Spleen (tissue), 11 donors: ENCODE measurements around the gene PLEKHD1. TPM values are rescaled to one million over a fixed set of nuclear protein-coding genes. Genes with fewer than 3 reads are reported as not detected.

Experiments
- DNase-seq: peaks from one replicate; pipeline ENCODE4 v3.0.0-alpha.2; 2020
- H3K27ac ChIP-seq, 8 donors: fragments of 200-600 bp; sonication (generic) in 7 of 8; 1 replicate in 4 of 8; 2 replicates in 4 of 8; pipeline versions ENCODE4 v1.5.0 to v1.8.0; 2016 to 2021; ENCODE audit warnings: inconsistent platforms in 4 of 8, mild to moderate bottlenecking in 4 of 8, moderate library complexity in 1 of 8
- H3K27me3 ChIP-seq, 7 donors: fragments of 200-600 bp; sonication (generic) in 6 of 7; replicated peaks in 1 of 7; 1 replicate in 4 of 7; 2 replicates in 3 of 7; pipeline versions ENCODE4 v1.5.0 to v1.8.0; 2016 to 2021; ENCODE audit warnings: inconsistent platforms in 3 of 7, mild to moderate bottlenecking in 1 of 7
- H3K36me3 ChIP-seq, 6 donors: fragments of 200-600 bp; sonication (generic) in 5 of 6; 1 replicate in 4 of 6; 2 replicates in 2 of 6; pipeline versions ENCODE4 v1.5.0 to v1.8.0; 2016 to 2021; ENCODE audit warnings: inconsistent platforms in 2 of 6
- H3K4me1 ChIP-seq, 6 donors: fragments of 200-600 bp; sonication (generic) in 5 of 6; 1 replicate in 3 of 6; 2 replicates in 3 of 6; pipeline versions ENCODE4 v1.5.0 to v1.8.0; 2016 to 2021; ENCODE audit warnings: inconsistent platforms in 3 of 6
- H3K4me3 ChIP-seq, 8 donors: fragments of 200-600 bp; sonication (generic) in 7 of 8; 1 replicate in 4 of 8; 2 replicates in 4 of 8; pipeline versions ENCODE4 v1.5.0 to v1.8.0; 2016 to 2021; ENCODE audit warnings: inconsistent platforms in 4 of 8, mild to moderate bottlenecking in 4 of 8, moderate library complexity in 2 of 8
- H3K9me3 ChIP-seq, 8 donors: fragments of 200-600 bp; sonication (generic) in 7 of 8; 1 replicate in 4 of 8; 2 replicates in 4 of 8; pipeline versions ENCODE4 v1.5.0 to v1.8.0; 2016 to 2021; ENCODE audit warnings: inconsistent platforms in 4 of 8
- POLR2A ChIP-seq, 3 donors: fragments of 450-650 bp; IDR thresholded peaks; one replicate each; pipeline ENCODE4 v1.5.1; 2017; ENCODE audit warnings: antibody characterized with exemption in 3 of 3, mild to moderate bottlenecking in 1 of 3
- POLR2AphosphoS5 ChIP-seq, 3 donors: sonication (generic); formaldehyde crosslinking; IDR thresholded peaks; one replicate each; pipeline ENCODE4 v1.5.1; 2017; ENCODE audit warnings: antibody characterized with exemption in 3 of 3
- WGBS, 5 donors: extraction: QIAGEN DNeasy Blood & Tissue Kit in 3 of 5; methylation state at CpG; one replicate each; pipeline versions ENCODE4 v1.1.5 to v1.1.7; 2013 to 2018; 5-methylcytosine and 5-hydroxymethylcytosine counted together
- intact Hi-C: fragments of 100-400 bp; cut with DNase I; formaldehyde crosslinking; loops from one replicate; pipeline ENCODE4 v1.15.0; 2023; ENCODE audit warnings: low total_unique reads
- polyA plus RNA-seq, 3 donors: library from polyadenylated mRNA; stranded (reverse); fragments of 200-250 nt; gene quantifications; one replicate each; pipeline ENCODE4 v1.2.1, GENCODE V29; 2013
- total RNA-seq, 7 donors: library from RNA; depleted of rRNA in 3 of 7; stranded (reverse); fragments of >200 nt in 3 of 7; fragmentation: NEBNext Ultra II Directional in 4 of 7; extraction: Animal tissue kit (Norgen Biotek cat#: 25700) in 4 of 7; gene quantifications; one replicate each; pipeline versions ENCODE4 v1.1.0 to v1.2.1, GENCODE V29; 2016 to 2021
- TF ChIP-seq, protein P1 (sequence below), 11 experiments: fragments of 200-600 bp in 7 of 11; fragments of 450-650 bp in 4 of 11; sonication (generic) in 4 of 11; IDR thresholded peaks in 8 of 11; conservative IDR thresholded peaks in 3 of 11; 1 replicate in 7 of 11; 2 replicates in 4 of 11; pipeline versions ENCODE4 v1.4.0 to v1.8.0; 2016 to 2021; ENCODE audit warnings: antibody characterized with exemption in 11 of 11, inconsistent platforms in 4 of 11, mild to moderate bottlenecking in 1 of 11
- donor health status: healthy with polysubstance abuse.
- donor health status: DM: no; HTN: no; CAD: no; lungs with moderate emphysema.
- donor health status: DM: no; HTN: no; CAD: no.
- donor health status: Bipolar disorder and iron deficiency.
- donor health status: healthy.
- donor health status: DM: no; HTN: no; CAD: no.
- donor health status: DM: yes; HTN: yes; CAD: no.

Gene PLEKHD1
- total and polyA plus RNA-seq, 10 donors = 0.06 to 0.46 (median 0.17) TPM; not detected in 1

GRCh38 chr14:69579476-69579875 lies 94.9 kb downstream of the PLEKHD1 start:
- DNase-seq = no peak
- H3K9me3 ChIP-seq = no peaks in the 10 kb centered on the region
- H3K4me1 ChIP-seq = peaks cover 0 to 10% (median 7%) of the 10 kb centered on the region in 6 donors
- H3K36me3 ChIP-seq = no peaks in the 10 kb centered on the region
- H3K27ac ChIP-seq = no peak overlapping the region
- peaks cover 0 to 42% (median 19%) of the 10 kb centered on the region in 7 donors for H3K27me3 ChIP-seq
- H3K4me3 ChIP-seq = no peak overlapping the region
- TF ChIP-seq, protein P1, sequence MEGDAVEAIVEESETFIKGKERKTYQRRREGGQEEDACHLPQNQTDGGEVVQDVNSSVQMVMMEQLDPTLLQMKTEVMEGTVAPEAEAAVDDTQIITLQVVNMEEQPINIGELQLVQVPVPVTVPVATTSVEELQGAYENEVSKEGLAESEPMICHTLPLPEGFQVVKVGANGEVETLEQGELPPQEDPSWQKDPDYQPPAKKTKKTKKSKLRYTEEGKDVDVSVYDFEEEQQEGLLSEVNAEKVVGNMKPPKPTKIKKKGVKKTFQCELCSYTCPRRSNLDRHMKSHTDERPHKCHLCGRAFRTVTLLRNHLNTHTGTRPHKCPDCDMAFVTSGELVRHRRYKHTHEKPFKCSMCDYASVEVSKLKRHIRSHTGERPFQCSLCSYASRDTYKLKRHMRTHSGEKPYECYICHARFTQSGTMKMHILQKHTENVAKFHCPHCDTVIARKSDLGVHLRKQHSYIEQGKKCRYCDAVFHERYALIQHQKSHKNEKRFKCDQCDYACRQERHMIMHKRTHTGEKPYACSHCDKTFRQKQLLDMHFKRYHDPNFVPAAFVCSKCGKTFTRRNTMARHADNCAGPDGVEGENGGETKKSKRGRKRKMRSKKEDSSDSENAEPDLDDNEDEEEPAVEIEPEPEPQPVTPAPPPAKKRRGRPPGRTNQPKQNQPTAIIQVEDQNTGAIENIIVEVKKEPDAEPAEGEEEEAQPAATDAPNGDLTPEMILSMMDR (IDR thresholded peaks at IDR 0.05 in 8 of 11, conservative IDR thresholded peaks at IDR 0.05 in 3 of 11) = no peak
- no peak for TF ChIP-seq POLR2AphosphoS5 (IDR thresholded peaks at IDR 0.05)
- no peak for TF ChIP-seq POLR2A (IDR thresholded peaks at IDR 0.05)
- intact Hi-C loops = loop anchor here (10.0 kb wide), 1 partner anchor 335 kb away; no protein-coding TSS in a partner anchor
- WGBS, 5 donors = 78 to 90% (median 85%) methylated on average over 2 of the region's 2 CpGs

DNA sequence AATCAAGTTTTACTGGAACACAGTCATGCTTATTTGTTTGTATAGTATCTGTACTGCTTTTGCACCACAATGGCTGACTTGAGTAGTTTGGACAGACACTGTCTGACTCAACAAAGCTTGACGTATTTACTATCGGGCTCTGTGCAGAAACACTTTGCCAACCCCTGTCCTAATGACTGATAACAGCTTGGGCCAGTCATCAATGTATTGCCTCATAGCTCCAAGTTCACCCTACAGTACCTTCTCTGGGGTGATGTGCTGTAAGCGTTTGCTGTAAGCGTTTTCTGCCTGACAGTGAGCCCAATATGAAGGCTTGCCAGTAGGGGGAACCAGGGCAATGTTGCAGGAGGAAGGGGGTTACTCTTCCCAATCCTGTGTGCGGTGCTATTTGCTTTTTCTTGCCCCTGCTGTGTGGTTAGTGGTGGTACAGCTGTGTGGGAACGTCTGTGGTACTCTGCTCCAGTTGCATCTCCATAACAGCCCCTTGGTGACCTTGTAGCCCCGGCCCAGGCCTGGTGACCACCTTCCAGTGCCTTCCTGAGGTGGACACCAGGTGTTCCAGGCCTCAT lies 95.6 kb downstream of the PLEKHD1 start:
- Histone ChIP-seq H3K4me1 (peaks cover 0 to 8% (median 1%) of the 10 kb centered on the region in 6 donors), H3K9me3 (no peaks in the 10 kb centered on the region), H3K4me3 (no peak overlapping the region), H3K27me3 (peaks cover 0 to 35% (median 15%) of the 10 kb centered on the region in 7 donors), H3K27ac (no peak overlapping the region), H3K36me3 (no peaks in the 10 kb centered on the region)
- 40 to 58% (median 47%) methylated on average over 7 of the region's 7 CpGs for WGBS, 5 donors
- TF ChIP-seq, protein P1 (IDR thresholded peaks at IDR 0.05 in 8 of 11, conservative IDR thresholded peaks at IDR 0.05 in 3 of 11) = peak in 4 of 11 experiments; percentile 14 to 35 (median 18)
- no peak for TF ChIP-seq POLR2AphosphoS5 (IDR thresholded peaks at IDR 0.05)
- intact Hi-C loops = no loop called here
- DNase-seq = no peak

Other genes with a start within 250 kb of the PLEKHD1 start
- gene GALNT16, start 224.6 kb upstream of the PLEKHD1 start, total RNA-seq = 10 to 100 TPM in 5 of 7 donors, 1 to 10 TPM in 2; 6.7 to 36.4 (median 14.7) TPM
- gene GALNT16, start 224.6 kb upstream of the PLEKHD1 start, polyA plus RNA-seq = 1 to 10 TPM; 2.1 to 5.3 (median 2.1) TPM
- 100 to 1,000 TPM in 4 of 7 donors, 10 to 100 TPM in 3; 53.5 to 133 (median 117) TPM for gene ERH, start 86.4 kb upstream of the PLEKHD1 start, total RNA-seq
- gene ERH, start 86.4 kb upstream of the PLEKHD1 start, polyA plus RNA-seq = 100 to 1,000 TPM; 123 to 182 (median 174) TPM
- gene SLC39A9, start 86.0 kb upstream of the PLEKHD1 start, total RNA-seq = 10 to 100 TPM; 36.4 to 55.8 (median 46.5) TPM
- gene SLC39A9, start 86.0 kb upstream of the PLEKHD1 start, polyA plus RNA-seq = 10 to 100 TPM; 11.8 to 14.2 (median 12.3) TPM
- gene CCDC177, start 90.1 kb downstream of the PLEKHD1 start, total RNA-seq = not detected
- gene CCDC177, start 90.1 kb downstream of the PLEKHD1 start, polyA plus RNA-seq = not detected
- 100 to 1,000 TPM in 3 of 7 donors, 10 to 100 TPM in 4; 76.1 to 120 (median 96.1) TPM for gene SUSD6, start 126.9 kb downstream of the PLEKHD1 start, total RNA-seq
- gene SUSD6, start 126.9 kb downstream of the PLEKHD1 start, polyA plus RNA-seq = 10 to 100 TPM; 10.7 to 20.4 (median 11.3) TPM